Stimulated activated CD8-positive, alpha-beta memory T cell treated with anti-CD3 and anti-CD28 coated beads, Interleukin-12 subunit alpha, Interleukin-12 subunit beta, amount 100 ng/mL, for 1 hour (primary cell): ENCODE measurements around the gene IRF2BPL.

Experiments used
- DNase-seq: peaks from one replicate; pipeline ENCODE4 v3.0.0-alpha.2; 2020; ENCODE audit warnings: low read depth

IRF2BPL gene

GRCh38 chr14:76986231-76986565, 42.3 kb downstream of the IRF2BPL start:
- no peak for DNase-seq

GRCh38 chr14:76985540-76986230, 42.8 kb downstream of the IRF2BPL start:
- no peak for DNase-seq

GRCh38 chr14:76984787-76985375, 43.6 kb downstream of the IRF2BPL start:
- DNase-seq: no peak

- no peak for DNase-seq
Observed at GRCh38 chr14:76984297-76984696, 44.2 kb downstream of the IRF2BPL start.

- DNase-seq: no peak
Observed at GRCh38 chr14:76981670-76982069, 46.8 kb downstream of the IRF2BPL start.

- DNase-seq: peak; percentile 72
Observed at GRCh38 chr14:76977793-76978720, 50.5 kb downstream of the IRF2BPL start.

- DNase-seq: no peak
Observed at GRCh38 chr14:76976240-76977005, 52.1 kb downstream of the IRF2BPL start.

GRCh38 chr14:76975812-76976211, 52.7 kb downstream of the IRF2BPL start:
- DNase-seq: no peak

- DNase-seq: no peak
Observed at GRCh38 chr14:76975051-76975450, 53.5 kb downstream of the IRF2BPL start.
